ENCODE results near the gene ZNF653. TPM values are rescaled to one million over a fixed set of nuclear protein-coding genes. Genes with fewer than 3 reads are reported as not detected.
"Not testable (repeated sequence)": the region's sequence is repeated elsewhere in the genome, so short reads cannot be mapped to it uniquely, and the experiment has no call there.

ZNF653 gene
- total and polyA plus RNA-seq, 2 donors (not counting 1 experiment from before 2014, with no cell fraction given) = 24.2 to 26.2 TPM

DNA sequence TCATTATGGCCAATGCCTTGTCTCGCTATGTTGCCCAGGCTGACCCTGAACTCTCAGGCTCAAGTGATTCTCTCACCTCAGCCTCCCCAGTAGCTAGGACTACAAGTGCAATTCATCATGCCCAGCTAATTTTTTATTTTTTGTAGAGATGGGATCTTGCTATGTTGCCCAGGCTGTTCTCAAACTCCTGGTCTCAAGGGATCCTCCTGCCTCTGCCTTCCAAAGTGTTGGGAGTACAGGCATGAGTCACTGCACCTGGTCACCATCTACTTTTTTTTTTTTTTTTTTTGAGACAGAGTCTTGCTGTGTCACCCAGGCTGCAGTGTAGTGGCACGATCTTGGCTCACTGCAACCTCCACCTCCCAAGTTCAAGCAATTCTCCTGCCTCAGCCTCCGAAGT is 30.3 kb downstream of the ZNF653 start:
- H3K4me2 ChIP-seq (replicated peaks; ENCODE audit: low read depth, low read length, poor library complexity, severe bottlenecking); H3K36me3 ChIP-seq (replicated peaks in 1 of 2; ENCODE audit: control extremely low read depth in 1 of 2, control insufficient read depth in 1 of 2, extremely low read depth in 1 of 2, insufficient read depth in 2 of 2, low read length in 1 of 2); DNase-seq; intact Hi-C loops (cut with micrococcal nuclease); H3K27ac Mint-ChIP-seq; H3K27ac ChIP-seq (ENCODE audit: low read length in 2 of 2); POLR2A ChIA-PET; H4K20me1 ChIP-seq (ENCODE audit: control insufficient read depth, insufficient read depth, low read length, poor library complexity, severe bottlenecking); H2AFZ ChIP-seq (ENCODE audit: insufficient read depth, low read depth, low read length, poor library complexity, severe bottlenecking); H3K4me3 Mint-ChIP-seq; H3K9ac ChIP-seq (ENCODE audit: low read length); H3K4me3 ChIP-seq (ENCODE audit: control extremely low read depth in 1 of 5, extremely low read depth in 1 of 5, insufficient read depth in 1 of 5, low read depth in 2 of 5, low read length in 4 of 5); ATAC-seq (ENCODE audit: low read depth); H3K9me3 ChIP-seq (ENCODE audit: control extremely low read depth in 1 of 3, control insufficient read depth in 2 of 3, insufficient read depth in 1 of 3, low read length in 2 of 3); H3K4me1 Mint-ChIP-seq; H3K9me3 Mint-ChIP-seq (ENCODE audit: insufficient read depth); H3K79me2 ChIP-seq (ENCODE audit: control insufficient read depth, insufficient read depth, low read length): not testable (repeated sequence)
- Histone ChIP-seq H3K27me3 (replicated peaks in 1 of 4; ENCODE audit: control extremely low read depth in 1 of 4, control insufficient read depth in 3 of 4, insufficient read depth in 4 of 4, low read length in 3 of 4) (peaks cover 0 to 30% (median 9%) of the 10 kb centered on the region in 4 experiments), H3K4me1 (ENCODE audit: control insufficient read depth in 2 of 2, insufficient read depth in 2 of 2, low read length in 2 of 2) (peaks cover 11 to 17% of the 10 kb centered on the region in 2 donors)
- WGBS (ENCODE audit: insufficient coverage) = no CpG with 5 or more reads among the region's 3 CpGs
- CTCF ChIA-PET = interaction anchor here (0.6 to 0.7 kb wide), 3 partner anchors 71 to 399 kb away, joined by 3 to 5 read pairs (median 4); no protein-coding TSS in a partner anchor
- peaks cover 23% of the 10 kb centered on the region for H3K27me3 Mint-ChIP-seq

DNA sequence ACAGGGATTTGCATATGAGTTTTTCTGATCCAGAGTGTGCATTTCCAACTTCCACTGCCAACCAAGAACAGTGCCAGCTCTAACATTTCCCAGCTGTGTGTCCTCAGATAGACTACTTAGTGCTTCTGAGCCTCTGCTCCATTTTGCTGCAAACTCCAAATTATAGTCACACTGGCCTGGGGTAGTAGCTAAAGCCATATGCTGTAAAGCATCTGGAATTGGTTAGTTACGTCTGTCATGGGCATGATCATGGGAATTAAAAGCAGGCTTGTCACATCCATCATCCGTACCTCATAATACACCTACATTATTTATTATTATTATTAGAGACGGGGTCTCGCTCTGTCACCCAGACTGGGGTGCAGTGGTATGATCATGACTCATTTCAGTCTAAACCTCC is 31.9 kb downstream of the ZNF653 start:
- Histone ChIP-seq H4K20me1 (ENCODE audit: control insufficient read depth, insufficient read depth, low read length, poor library complexity, severe bottlenecking) (no peaks in the 10 kb centered on the region), H3K4me1 (ENCODE audit: control insufficient read depth in 2 of 2, insufficient read depth in 2 of 2, low read length in 2 of 2) (peaks cover 3% of the 10 kb centered on the region in 2 donors), H3K4me2 (replicated peaks; ENCODE audit: low read depth, low read length, poor library complexity, severe bottlenecking) (no peak overlapping the region), H3K79me2 (ENCODE audit: control insufficient read depth, insufficient read depth, low read length) (no peaks in the 10 kb centered on the region), H3K36me3 (replicated peaks in 1 of 2; ENCODE audit: control extremely low read depth in 1 of 2, control insufficient read depth in 1 of 2, extremely low read depth in 1 of 2, insufficient read depth in 2 of 2, low read length in 1 of 2) (no peaks in the 10 kb centered on the region), H3K4me3 (ENCODE audit: control extremely low read depth in 1 of 5, extremely low read depth in 1 of 5, insufficient read depth in 1 of 5, low read depth in 2 of 5, low read length in 4 of 5) (no peak overlapping the region), H3K9ac (ENCODE audit: low read length) (no peak overlapping the region), H3K27ac (ENCODE audit: low read length in 2 of 2) (no peak overlapping the region), H3K27me3 (replicated peaks in 1 of 4; ENCODE audit: control extremely low read depth in 1 of 4, control insufficient read depth in 3 of 4, insufficient read depth in 4 of 4, low read length in 3 of 4) (peaks cover 0 to 18% (median 2%) of the 10 kb centered on the region in 4 experiments), H3K9me3 (ENCODE audit: control extremely low read depth in 1 of 3, control insufficient read depth in 2 of 3, insufficient read depth in 1 of 3, low read length in 2 of 3) (no peaks in the 10 kb centered on the region), H2AFZ (ENCODE audit: insufficient read depth, low read depth, low read length, poor library complexity, severe bottlenecking) (no peak overlapping the region)
- ChIA-PET POLR2A (no interaction called here), CTCF (no interaction called here)
- WGBS (ENCODE audit: insufficient coverage) = 45% methylated on average over 2 of the region's 4 CpGs
- intact Hi-C loops (cut with micrococcal nuclease) = no loop called here
- no peak for ATAC-seq (ENCODE audit: low read depth)
- H3K27me3 Mint-ChIP-seq = peaks cover 18% of the 10 kb centered on the region
- H3K27ac Mint-ChIP-seq = no peak overlapping the region
- peaks cover 3% of the 10 kb centered on the region for H3K4me1 Mint-ChIP-seq
- DNase-seq = no peak
- no peak overlapping the region for H3K4me3 Mint-ChIP-seq
- no peaks in the 10 kb centered on the region for H3K9me3 Mint-ChIP-seq (ENCODE audit: insufficient read depth)
- TF ChIP-seq, protein P1, sequence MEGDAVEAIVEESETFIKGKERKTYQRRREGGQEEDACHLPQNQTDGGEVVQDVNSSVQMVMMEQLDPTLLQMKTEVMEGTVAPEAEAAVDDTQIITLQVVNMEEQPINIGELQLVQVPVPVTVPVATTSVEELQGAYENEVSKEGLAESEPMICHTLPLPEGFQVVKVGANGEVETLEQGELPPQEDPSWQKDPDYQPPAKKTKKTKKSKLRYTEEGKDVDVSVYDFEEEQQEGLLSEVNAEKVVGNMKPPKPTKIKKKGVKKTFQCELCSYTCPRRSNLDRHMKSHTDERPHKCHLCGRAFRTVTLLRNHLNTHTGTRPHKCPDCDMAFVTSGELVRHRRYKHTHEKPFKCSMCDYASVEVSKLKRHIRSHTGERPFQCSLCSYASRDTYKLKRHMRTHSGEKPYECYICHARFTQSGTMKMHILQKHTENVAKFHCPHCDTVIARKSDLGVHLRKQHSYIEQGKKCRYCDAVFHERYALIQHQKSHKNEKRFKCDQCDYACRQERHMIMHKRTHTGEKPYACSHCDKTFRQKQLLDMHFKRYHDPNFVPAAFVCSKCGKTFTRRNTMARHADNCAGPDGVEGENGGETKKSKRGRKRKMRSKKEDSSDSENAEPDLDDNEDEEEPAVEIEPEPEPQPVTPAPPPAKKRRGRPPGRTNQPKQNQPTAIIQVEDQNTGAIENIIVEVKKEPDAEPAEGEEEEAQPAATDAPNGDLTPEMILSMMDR (IDR thresholded peaks at IDR 0.05) = no peak
- no peak for TF ChIP-seq EZH2 (IDR thresholded peaks at IDR 0.05; ENCODE audit: borderline replicate concordance, insufficient read depth, low read depth, low read length, poor library complexity, severe bottlenecking)

DNA sequence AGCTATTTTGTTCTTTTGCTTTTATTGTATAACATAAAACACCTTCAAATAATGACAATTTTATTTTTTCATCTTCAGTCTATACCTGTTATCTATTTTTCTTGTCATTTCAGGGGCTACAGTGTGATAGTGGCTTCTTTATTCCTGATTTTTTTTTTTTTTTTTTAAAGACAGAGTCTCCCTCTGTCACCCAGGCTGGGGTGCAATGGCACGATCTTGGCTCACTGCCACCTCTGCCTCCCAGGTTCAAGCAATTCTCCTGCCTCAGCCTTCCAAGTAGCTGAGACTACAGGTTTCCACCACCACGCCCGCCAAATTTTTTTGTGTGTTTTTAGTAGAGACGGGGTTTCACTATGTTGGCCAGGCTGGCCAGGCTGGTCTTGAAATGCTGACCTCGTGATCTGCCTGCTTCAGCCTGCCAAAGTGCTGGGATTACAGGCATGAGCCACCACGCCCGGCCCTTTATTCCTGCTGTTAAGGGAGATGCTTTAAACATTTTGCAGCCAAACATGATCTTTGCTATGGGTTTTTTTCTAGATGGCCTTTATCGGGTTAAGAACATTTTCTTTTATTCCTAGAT is 37.3 kb downstream of the ZNF653 start:
- H3K27me3 ChIP-seq (replicated peaks in 1 of 4; ENCODE audit: control extremely low read depth in 1 of 4, control insufficient read depth in 3 of 4, insufficient read depth in 4 of 4, low read length in 3 of 4); H3K4me3 Mint-ChIP-seq; H3K9me3 Mint-ChIP-seq (ENCODE audit: insufficient read depth); H3K4me3 ChIP-seq (ENCODE audit: control extremely low read depth in 1 of 5, extremely low read depth in 1 of 5, insufficient read depth in 1 of 5, low read depth in 2 of 5, low read length in 4 of 5); H3K4me1 Mint-ChIP-seq; H3K9ac ChIP-seq (ENCODE audit: low read length); H3K4me1 ChIP-seq (ENCODE audit: control insufficient read depth in 2 of 2, insufficient read depth in 2 of 2, low read length in 2 of 2); H2AFZ ChIP-seq (ENCODE audit: insufficient read depth, low read depth, low read length, poor library complexity, severe bottlenecking); POLR2A ChIA-PET; H3K79me2 ChIP-seq (ENCODE audit: control insufficient read depth, insufficient read depth, low read length); ATAC-seq (ENCODE audit: low read depth); H3K4me2 ChIP-seq (replicated peaks; ENCODE audit: low read depth, low read length, poor library complexity, severe bottlenecking); DNase-seq; H3K9me3 ChIP-seq (ENCODE audit: control extremely low read depth in 1 of 3, control insufficient read depth in 2 of 3, insufficient read depth in 1 of 3, low read length in 2 of 3); H3K36me3 ChIP-seq (replicated peaks in 1 of 2; ENCODE audit: control extremely low read depth in 1 of 2, control insufficient read depth in 1 of 2, extremely low read depth in 1 of 2, insufficient read depth in 2 of 2, low read length in 1 of 2); H3K27ac Mint-ChIP-seq; H3K27me3 Mint-ChIP-seq; H4K20me1 ChIP-seq (ENCODE audit: control insufficient read depth, insufficient read depth, low read length, poor library complexity, severe bottlenecking); H3K27ac ChIP-seq (ENCODE audit: low read length in 2 of 2); intact Hi-C loops (cut with micrococcal nuclease): not testable (repeated sequence)
- 91% methylated on average over 7 of the region's 8 CpGs for WGBS (ENCODE audit: insufficient coverage)
- CTCF ChIA-PET = interaction anchor here (1.4 kb wide), 1 partner anchor 15 kb away, joined by 6 read pairs; no protein-coding TSS in a partner anchor
